ENCODE measurements around the gene FMNL2.

Gene FMNL2

GRCh38 chr2:152427902-152428301 lies 92.9 kb downstream of the FMNL2 start:
- DNase-seq = no peak

- DNase-seq = no peak
Measured at GRCh38 chr2:152428800-152429582, 94.0 kb downstream of the FMNL2 start.

GRCh38 chr2:152430876-152431275 lies 95.9 kb downstream of the FMNL2 start:
- DNase-seq = no peak

GRCh38 chr2:152431370-152432098 lies 96.6 kb downstream of the FMNL2 start:
- no peak for DNase-seq

GRCh38 chr2:152432206-152432653 lies 97.3 kb downstream of the FMNL2 start:
- DNase-seq = no peak

GRCh38 chr2:152432765-152433164 lies 97.8 kb downstream of the FMNL2 start:
- DNase-seq = no peak

- DNase-seq = no peak
Measured at GRCh38 chr2:152433289-152433688, 98.3 kb downstream of the FMNL2 start.

GRCh38 chr2:152433791-152434190 lies 98.8 kb downstream of the FMNL2 start:
- no peak for DNase-seq

- no peak for DNase-seq
Measured at GRCh38 chr2:152434395-152435182, 99.6 kb downstream of the FMNL2 start.

GRCh38 chr2:152436148-152436547 lies 101.2 kb downstream of the FMNL2 start:
- no peak for DNase-seq

GRCh38 chr2:152437276-152438108 lies 102.5 kb downstream of the FMNL2 start:
- DNase-seq = no peak

- no peak for DNase-seq
Measured at GRCh38 chr2:152440049-152440448, 105.1 kb downstream of the FMNL2 start.

GRCh38 chr2:152440460-152440859 lies 105.5 kb downstream of the FMNL2 start:
- DNase-seq = no peak

GRCh38 chr2:152441961-152442360 lies 107.0 kb downstream of the FMNL2 start:
- no peak for DNase-seq

GRCh38 chr2:152443771-152444170 lies 108.8 kb downstream of the FMNL2 start:
- no peak for DNase-seq

GRCh38 chr2:152444448-152444847 lies 109.5 kb downstream of the FMNL2 start:
- DNase-seq = no peak

GRCh38 chr2:152445375-152445774 lies 110.4 kb downstream of the FMNL2 start:
- DNase-seq = no peak

- DNase-seq = no peak
Measured at GRCh38 chr2:152445791-152446201, 110.8 kb downstream of the FMNL2 start.

GRCh38 chr2:152446213-152446612 lies 111.2 kb downstream of the FMNL2 start:
- DNase-seq = no peak

- no peak for DNase-seq
Measured at GRCh38 chr2:152447897-152448296, 112.9 kb downstream of the FMNL2 start.

- no peak for DNase-seq
Measured at GRCh38 chr2:152448606-152449005, 113.6 kb downstream of the FMNL2 start.

- no peak for DNase-seq
Measured at GRCh38 chr2:152449578-152449977, 114.6 kb downstream of the FMNL2 start.

GRCh38 chr2:152450176-152450575 lies 115.2 kb downstream of the FMNL2 start:
- DNase-seq = no peak

Measured in stimulated activated CD4-positive, alpha-beta T cell treated with anti-CD3 and anti-CD28 coated beads, Interleukin-4, amount 100 ng/mL, for 4 hours (primary cell).